Heart left ventricle (tissue), 13 donors: ENCODE results near the gene L3HYPDH.

Experiments
- CTCF ChIP-seq, 12 donors: fragments of 200-600 bp; sonication (generic) in 4 of 12; IDR thresholded peaks; one replicate each; pipeline versions ENCODE4 v1.5.0 to v1.8.0; 2018 to 2022; ENCODE audit warnings: antibody characterized with exemption in 12 of 12, mild to moderate bottlenecking in 5 of 12
- POLR2A ChIP-seq, 2 donors: fragments of 450-650 bp; IDR thresholded peaks; one replicate each; pipeline ENCODE4 v1.6.1; 2017; ENCODE audit warnings: antibody characterized with exemption in 2 of 2, mild to moderate bottlenecking in 2 of 2, moderate library complexity in 2 of 2
- donor health status: ischemic (EF 13 %, LVEDD 7.1; RV severe dilation, severe dysfunction).
- donor health status: DM: no; HTN: yes; CAD: no.
- donor health status: DM: no; HTN: no; CAD: no.
- donor health status: ischemic (EF 25% LVEDD 6.9; RV normal size, moderate dysfunction).
- donor health status: ischemic (EF 25% LVEDD 5.7; RV mildly dilated, moderate dysfunction).
- donor health status: ischemic (EF 35%, LVEDD 5.7; RV mildly dilated, moderate dysfunction).
- donor health status: nonischemic (EF 11% LVEDD 7.7; RV severe dilation, severe dysfunction).
- donor health status: DM: yes; HTN: yes; CAD: no.
- donor health status: PGD.
- donor health status: ischemic (EF 29% LVEDD 5.4; RV normal size, mild dysfunction).
- donor health status: nonischemic (EF 23%, LVEDD 6.1; RV moderate dilation, normal function).

- no peak for TF ChIP-seq CTCF (IDR thresholded peaks at IDR 0.05)
- TF ChIP-seq POLR2A (IDR thresholded peaks at IDR 0.05): no peak
Measured at GRCh38 chr14:59503256-59503655, 19.0 kb upstream of the L3HYPDH start.
